HPDE6-E6E7 (cell line): ENCODE results near the gene CD58.

Experiments used
- DNase-seq: peaks from one replicate; pipeline ENCODE4 v3.0.0; 2011; ENCODE audit warnings: missing footprints; ENCODE audit errors: extremely low spot score

Gene CD58

DNA sequence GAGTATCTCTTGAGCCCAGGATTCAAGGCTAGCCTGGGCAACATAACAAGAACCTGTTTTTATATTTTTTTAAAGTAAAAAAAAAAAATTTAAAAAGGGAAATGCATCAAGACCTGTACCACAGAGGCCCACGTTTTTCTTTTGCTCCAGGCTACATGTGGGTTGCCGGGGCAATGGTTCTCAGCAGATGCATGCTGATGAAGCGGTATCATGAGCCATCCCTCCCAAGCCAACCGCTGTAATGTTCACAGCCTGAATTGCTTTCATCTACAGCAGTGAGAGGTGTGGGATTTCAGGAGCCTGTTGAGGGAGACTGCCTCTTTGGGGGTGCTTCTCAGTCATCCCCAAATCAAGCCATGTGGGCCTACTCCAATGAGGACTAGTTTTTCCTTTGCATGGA, 60.5 kb downstream of the CD58 start:
- DNase-seq, result no peak

DNA sequence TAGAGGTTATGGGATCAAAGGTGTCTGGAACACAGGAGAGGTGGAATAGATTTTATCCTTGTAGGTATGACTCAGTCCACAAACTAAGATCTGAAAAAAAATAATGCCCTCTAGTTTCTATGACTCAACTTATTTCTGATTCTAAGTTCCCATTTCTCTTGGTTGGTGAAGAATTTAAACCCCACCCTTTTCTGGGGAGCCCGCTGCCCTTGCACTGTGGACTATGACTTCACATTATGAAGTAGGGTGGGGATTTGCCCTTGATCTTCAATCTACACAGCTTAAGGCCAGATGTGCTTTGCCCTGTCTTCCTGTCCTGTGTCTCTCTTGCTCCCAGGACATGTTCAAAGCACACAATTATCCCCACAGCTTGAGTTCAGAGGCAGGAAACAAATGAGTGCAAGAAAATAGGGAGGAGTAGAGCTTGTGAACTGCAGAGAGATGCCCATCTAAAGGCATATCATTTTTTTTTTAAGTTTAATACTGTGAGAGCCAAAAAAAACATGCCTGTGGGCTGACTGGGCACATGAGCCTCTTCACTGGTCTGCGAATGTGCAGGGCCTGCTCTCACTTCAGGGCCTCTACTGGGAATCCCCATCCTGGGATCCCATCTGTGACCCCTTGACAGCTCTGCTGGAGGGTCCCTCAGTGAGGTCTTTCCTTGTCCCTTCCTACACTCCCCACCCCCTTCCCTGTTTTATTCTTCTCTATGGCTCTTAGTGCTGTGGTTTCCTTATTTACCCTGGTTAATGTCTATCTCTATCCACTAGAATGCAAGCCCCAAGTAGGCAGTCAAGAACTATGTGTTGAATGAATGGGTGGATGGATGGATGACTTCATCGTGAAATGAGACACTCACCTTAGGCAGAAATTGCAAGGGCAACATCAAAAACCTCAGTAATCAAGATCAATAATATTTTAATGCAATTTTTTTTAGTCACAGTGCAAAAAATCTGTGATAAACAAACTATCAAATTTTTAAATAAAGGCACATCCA, 61.5 kb downstream of the CD58 start:
- DNase-seq, result peak; percentile 57

DNA sequence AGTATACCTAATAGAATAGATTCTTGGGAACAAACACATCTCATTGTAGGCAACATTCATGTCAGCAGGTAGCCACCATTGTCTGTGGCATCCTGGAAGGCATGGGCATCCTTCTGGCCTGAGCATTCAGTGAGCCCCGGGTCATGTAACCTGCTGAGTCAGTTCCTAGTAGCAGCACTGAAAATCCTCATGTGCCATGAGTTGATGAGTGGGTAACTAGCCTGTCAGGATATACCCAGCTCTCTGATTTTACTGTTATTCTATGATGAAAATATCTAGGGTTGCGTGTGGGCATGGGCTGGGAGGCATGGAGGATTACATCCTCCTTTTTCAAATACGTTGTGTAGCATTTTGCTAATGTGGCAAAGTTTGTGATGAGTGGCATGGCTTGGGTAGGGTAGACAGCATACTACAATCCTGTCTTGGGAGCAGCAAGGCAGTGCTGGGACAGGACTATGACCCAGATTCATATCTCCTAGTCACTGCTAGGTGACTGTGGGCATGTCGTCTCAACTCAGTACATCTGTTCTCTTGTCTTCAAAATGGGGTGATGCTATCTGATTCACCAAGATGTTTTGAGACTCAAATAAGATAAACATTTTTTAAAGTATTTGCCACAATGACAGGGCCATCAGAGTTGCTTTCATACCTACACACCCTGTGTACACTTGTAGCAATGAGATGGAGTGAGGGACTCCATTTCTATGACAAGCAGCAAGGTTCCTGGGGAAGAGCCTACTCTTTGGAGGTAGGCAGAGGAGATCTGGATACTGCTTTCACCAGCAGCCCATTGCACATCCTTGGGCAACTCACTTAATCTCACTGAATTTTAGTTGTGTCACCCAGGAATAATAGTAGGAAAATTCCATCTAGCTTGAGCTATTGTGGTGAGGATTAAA, 62.5 kb downstream of the CD58 start:
- no peak for DNase-seq

DNA sequence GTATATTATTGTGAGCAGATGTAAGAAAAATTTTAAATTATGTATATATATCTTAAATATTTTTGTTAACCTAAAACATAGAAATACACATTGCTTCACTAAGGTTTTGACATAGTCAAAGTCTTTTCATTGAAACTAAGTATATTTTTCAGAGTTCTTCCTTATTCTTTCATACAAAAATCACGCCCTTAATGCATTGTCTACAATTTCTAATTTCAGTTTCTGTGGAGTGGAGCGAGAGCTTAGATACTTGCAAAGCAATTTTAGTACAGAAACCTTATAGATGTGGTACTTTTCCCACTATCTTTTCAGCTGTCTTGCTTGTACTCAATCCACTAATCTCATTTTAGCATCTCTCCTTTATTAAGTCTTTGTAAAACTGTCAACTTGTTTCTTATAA, 63.2 kb downstream of the CD58 start:
- DNase-seq, result no peak

DNA sequence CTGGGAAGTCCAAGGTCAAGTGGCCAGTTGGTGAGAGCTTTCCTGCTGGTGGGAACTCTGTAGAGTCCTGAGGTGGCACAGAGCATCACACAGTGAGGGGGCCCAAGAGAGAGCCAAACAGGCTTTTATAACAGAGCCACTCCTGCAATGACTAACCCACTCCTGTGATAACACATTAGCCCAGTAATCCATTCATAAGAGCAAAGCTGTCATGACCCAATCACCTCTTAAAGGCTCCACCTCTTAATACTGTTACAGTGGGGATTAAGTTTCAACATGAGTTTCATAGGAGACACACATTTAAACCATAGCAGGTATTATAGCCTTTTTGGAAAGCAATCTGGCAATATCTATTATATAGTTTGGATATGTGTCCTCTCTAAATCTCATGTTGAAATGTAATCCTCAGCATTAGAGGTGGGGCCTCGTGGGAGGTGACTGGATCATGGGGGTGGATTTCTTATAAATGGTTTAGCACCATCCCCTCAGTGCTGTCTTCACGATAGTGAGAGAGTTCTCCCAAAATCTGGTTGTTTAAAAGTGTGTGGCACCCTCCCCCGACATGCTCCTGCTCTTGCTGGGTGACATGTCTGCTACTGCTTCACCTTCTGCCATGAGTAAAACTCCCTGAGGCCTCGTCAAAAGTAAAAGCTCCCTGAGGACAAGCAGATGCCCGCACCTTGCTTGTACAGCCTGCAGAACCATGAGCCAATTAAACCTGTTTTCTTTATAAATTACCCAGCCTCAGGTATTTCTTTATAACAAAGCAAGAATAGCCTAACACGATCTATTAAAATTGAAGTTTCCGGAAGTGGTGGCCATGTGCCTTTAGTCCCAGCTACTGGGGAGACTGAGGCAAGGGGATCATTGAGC, 64.5 kb downstream of the CD58 start:
- DNase-seq, result no peak

DNA sequence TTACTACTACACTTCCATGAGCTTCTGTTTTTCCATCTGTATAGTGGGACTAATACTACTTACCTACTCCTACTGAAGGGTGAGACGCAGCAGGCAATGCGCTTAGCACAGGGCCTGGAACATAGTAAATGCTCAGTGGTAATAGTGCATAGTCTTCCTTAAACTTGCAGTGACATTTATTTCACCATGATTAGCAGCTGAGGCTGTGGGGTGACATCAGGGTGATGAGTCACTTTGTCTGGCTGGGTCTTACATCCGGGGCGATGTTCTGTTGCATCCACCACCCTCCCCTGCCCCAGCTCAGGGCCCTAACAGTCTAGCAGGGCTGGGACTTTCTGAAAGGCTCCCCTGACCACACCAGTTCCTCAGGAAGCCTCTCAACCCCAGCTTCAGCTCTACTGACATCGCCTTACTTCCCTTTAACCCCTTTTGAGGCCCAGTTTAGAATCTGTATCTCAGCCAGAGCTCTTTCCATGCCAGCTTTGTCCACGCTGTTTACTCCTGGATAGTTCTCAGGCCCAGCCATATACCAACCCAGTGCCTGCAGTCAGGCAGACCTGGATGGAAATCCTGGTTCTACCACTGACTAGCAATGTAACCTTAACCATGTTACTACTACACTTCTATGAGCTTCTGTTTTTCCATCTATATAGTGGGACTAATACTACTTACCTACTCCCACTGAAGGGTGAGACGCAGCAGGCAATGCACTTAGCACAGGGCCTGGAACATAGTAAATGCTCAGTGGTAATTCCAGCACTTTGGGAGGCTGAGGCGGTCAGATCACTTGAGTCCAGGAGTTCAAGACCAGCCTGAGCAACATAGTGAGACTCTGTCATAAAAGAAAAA, 66.3 kb downstream of the CD58 start:
- DNase-seq, result peak; percentile 46

DNA sequence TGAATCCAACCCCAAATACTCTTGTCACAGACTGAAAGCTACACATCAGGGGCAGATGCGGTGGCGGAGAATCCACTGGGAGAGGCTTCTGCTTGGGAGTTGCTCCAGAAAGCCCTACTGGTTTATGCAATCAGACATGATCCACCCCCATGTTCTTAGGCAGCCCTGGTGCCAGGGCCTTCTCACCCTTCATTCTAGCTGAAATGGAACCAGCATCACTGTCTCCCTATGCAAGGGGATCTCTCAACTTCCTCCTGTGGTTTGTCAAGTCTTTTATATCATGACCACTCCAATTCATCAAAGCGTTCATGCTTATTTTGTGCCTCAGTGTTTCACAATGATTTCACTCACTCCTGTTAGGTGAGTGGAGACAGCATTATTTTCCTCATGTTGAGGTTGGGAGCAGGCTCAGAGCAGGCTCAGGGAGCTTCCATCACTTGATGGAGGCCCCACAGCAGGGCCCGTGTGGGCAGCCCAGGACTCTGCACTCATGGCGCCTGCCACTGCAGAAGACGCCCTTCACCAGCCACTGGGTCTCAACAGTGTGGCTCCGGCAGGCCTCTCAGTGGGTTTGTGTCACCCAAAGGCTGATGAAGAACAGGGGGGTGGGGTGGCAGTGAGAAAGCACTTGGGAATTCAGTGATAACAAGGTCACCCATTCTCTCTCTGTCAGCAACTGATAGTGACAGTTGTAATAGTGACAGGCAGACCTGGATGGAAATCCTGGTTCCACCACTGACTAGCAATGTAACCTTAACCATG, 67.1 kb downstream of the CD58 start:
- no peak for DNase-seq

DNA sequence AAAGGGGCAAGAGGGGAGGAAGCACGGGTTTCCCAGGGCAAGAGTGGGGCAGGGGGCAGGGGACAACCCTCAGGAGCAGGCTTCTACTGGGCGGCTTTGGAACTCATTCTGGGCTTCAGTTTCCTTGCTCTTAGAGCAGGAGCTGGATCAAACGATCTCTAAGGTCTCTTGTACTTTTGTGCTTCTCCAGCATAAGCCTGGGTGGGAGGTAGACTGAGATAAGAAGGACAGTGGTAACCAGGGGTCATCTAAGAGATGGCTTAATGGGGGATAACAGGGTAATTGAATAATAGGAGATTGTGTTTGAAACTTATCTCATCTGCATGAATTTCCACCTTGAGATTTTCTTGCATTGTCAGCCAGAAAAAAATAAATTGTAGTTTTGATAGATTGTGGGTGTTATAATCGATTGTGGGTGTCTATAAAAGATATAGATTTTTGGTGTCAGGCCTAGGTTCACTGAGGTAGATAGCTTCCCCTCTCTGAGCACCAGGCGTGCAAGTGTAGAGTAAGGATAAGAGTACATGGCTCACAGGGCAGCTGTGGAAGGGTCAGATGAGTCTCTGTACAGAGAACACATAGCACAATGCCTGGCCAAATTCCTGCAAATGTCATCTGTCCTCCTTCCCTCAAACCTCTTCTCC, 68.0 kb downstream of the CD58 start:
- no peak for DNase-seq

DNA sequence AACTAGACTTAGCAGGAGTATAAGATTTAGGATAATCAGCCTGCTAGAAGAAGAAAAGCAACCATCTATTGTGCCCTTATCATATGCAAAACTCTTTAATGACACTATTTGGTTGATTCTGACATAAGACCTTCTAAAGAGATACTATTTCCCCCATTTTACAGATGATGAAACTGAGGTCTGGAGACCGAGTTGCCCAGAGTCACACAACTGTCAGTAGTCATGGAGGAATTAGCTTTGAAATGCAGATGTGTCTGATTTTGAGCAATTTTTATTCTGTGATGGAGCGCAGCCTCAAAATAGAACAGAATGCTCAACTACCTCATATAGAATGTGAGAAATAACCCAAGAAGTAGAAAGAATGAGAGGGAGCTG, 69.0 kb downstream of the CD58 start:
- DNase-seq, result no peak

DNA sequence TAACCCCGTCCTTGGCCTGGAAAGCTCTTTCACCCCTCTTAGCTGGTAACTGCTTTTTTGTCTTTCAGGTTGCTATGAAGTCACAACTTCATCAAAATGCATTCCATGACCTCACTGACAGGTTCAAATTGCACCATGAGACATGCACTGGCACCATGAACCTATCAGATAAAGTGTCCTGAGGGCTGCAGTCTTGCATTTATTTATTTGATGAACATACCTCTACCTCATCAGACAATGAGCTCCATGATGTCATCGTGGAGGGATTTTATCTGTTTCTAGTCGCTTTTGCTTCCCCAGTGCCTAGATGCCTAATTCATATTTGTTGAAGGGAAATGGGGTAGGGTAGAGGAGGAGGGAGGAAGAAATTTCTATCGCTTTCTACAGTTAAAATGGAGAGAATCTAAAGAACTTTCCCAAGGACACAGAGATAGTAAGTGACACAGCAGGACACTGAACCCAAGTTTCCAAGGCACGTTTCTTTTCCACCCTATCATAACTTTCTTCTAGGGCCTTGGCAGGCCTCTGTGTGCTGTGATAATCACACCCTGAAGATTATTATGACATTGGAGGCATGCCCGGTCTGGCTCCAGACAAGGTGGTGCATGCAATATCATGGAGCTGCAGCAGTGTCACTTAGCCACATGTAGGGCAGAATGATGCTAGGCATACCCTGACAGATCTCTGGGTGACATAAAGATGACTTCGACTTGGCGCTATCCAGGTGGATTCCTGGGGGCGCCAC, 69.5 kb downstream of the CD58 start:
- no peak for DNase-seq

DNA sequence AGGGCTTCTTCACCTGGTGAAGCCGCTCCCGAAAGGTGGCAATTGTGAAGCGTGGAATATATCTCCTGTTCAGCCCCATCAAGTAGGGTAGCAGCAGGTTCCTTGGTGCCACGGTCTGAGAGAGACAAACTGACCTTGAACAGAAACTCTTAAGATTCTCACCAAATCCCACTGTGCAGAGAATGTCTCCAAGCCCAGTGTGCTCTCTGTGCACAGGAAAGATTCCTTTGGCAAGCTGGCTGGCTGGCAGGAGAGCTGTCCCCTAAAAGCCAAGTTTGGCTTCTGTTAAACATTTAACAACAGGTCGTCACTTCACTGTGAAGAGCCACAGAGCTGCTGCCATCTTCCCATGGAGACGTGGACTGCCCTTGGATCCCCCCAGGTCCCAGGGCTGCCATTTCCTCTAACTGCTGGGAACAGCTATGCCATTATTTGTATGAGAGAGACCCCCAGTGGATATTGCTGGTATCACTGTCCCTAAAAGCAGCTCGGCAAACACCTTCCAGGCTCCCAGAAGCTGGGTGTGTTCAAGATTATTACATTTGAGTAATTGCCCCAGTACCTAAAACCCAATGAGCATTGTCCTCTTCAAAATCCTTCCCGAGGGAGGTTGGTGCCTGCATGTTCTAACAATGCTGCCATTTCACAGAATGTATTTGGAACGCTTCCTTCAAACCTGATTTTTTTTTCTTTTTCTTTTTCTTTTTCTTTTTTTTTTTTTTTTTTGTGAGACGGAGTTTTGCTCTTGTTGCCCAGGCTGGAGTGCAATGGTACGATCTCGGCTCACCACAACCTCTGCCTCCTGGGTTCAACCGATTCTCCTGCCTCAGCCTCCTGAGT, 71.8 kb downstream of the CD58 start:
- peak; percentile 74 for DNase-seq

DNA sequence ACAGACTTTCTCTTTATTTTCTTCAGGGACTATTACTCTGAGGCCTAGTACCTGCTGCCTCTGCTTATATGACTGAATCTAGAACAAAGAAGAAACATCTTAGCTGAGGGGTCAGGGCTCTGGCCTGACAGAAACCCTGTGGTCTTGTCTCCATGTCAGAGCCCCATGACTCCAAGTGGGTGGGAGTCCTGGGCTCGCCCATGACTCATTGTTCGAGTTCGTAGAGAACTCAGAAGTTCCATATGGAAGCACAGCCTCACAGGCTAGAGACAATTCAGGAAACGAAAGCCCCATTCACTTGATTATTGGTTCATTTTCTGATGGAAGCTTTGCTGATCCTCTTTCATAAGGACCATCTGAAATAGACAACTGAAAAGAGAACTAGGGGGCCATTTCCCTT, 73.2 kb downstream of the CD58 start:
- DNase-seq, result no peak

DNA sequence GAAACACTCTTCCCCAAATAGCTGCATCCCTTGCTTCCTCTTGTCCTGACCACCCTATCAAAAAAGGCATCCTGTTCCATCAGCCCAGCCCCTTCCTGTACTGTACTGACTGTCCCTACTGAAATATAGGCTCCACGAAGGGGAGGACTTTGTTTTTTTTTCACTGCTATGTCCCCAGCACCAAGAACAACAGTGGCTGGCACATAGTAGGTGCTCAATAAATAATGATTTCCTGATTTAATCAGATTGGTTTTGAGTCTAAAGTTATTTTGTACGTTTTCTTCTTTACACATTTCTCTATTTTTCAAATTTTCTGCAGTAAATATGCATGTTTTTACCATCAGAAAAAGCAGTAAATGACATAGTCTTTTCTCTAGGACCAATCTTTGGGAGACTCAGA, 73.9 kb downstream of the CD58 start:
- no peak for DNase-seq

DNA sequence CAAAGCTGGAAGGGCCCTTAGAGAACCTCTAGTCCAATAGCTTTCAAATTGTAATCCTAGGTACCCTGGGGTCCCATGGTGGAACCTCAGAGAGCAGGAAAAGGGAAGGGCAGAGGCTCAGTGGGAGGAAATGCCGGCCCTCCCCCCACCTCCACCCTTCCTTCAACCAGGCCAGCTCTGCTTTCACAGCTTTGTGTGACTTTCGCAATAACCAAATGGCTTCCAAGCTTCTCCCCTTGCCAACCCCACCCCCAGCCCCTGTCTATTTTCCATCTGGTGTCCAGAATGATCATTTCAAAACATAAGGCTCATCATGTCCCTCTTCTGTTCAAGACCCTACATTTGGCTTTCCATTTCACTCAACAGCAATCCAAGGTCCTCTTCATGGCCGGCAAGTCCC, 74.4 kb downstream of the CD58 start:
- DNase-seq, result no peak

DNA sequence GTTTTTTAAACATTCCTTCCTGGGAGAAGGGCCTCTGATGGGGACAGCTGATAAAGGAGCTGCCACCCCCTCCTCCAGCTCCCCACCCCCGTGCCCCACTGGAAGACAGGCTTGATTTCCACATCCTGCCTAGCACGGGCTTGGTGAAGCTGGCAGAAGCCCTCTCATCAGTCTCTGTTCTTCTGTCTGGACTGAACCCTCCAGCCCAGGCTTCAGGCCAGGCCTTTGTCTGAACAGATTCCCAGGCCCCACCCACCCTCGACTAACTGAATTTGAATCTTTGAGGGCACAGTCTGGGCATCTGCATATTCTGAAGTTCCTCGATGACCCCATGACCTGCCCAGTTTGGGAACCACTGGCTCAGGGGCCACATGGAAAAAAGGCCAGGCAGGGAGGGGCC, 75.3 kb downstream of the CD58 start:
- no peak for DNase-seq

DNA sequence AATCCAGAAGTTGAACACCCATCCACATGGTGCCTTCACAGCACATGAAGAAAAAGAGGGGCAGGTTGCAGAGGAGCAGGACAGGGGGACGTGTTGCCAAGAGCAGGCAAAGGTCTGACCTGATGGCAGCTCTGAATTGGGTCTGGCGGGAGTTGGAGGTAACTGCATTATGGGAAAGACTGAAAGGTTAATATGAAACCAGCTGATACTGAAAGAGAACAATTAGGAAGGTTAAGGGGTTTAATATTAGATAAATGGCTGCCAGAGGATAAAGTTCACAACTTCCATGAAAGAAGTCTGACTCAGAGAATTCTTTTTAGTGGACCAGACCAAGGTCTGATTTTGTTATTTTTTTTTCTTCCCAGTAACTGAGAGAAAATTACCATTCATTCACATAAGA, 76.1 kb downstream of the CD58 start:
- no peak for DNase-seq

DNA sequence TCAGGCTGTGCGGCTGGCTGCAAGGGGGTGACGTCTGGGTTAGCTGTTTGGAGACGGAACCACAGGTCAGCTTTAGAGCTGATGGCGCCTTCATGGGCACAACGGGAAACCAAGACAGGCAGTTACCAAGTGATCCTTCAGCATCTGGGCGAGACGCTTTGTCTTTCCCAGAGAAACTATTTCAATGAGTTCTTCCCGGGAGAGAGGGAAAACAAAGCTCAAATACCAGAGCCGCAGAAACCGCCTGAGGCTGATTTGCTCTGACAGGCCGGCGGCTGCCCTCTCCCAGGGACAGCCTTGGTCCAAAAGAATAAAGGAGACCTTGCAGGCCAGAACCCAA, 76.5 kb downstream of the CD58 start:
- no peak for DNase-seq
